Endothelial cell of umbilical vein (primary cell): ENCODE data around the gene JAZF1. TPM values are rescaled to one million over a fixed set of nuclear protein-coding genes. Genes with fewer than 3 reads are reported as not detected.

Experiments used
- BruUV-seq: library from RNA; stranded (reverse); fragments of 400-500 nt; replicated peaks from 2 replicates; lab custom pipeline; 2021; lab: Mats Ljungman, UMichigan
- CTCF ChIA-PET: fragments of 300-600, 350-600 bp; sonication (Branson Sonifier 250); formaldehyde crosslinking; loops from one replicate; lab custom pipeline; 2021; ENCODE audit warnings: antibody characterized with exemption, inconsistent platforms; lab: Charles Lee
- POLR2A ChIA-PET: fragments of 300-600, 350-600 bp; sonication (Branson Sonifier 250); formaldehyde crosslinking; loops from one replicate; lab custom pipeline; 2021; ENCODE audit warnings: antibody characterized with exemption, inconsistent platforms; lab: Charles Lee
- DNase-seq: peaks from one replicate; pipeline ENCODE4 v3.0.0-alpha.2; 2011; ENCODE audit warnings: low read depth, low spot score
- FAIRE-seq: peaks from 2 replicates; lab custom pipeline; 2011; peaks lifted over from hg19 to GRCh38; lab: Jason Lieb, UNC
- H2AFZ ChIP-seq: 2 replicates; pipeline ENCODE4 v1.6.0; 2012; ENCODE audit warnings: low read depth, low read length, control low read depth, inconsistent platforms
- H3K27ac ChIP-seq: 2 replicates; pipeline ENCODE4 v1.5.1; 2011; ENCODE audit warnings: low read depth, mild to moderate bottlenecking, control low read depth, low read length, moderate library complexity; ENCODE audit not compliant: insufficient read depth
- H3K27me3 ChIP-seq, 2 experiments: 2 replicates each; pipeline versions ENCODE4 v1.6.0 to v1.6.1; 2011; ENCODE audit warnings: low read length in 2 of 2, mixed read lengths in 1 of 2; ENCODE audit not compliant: control insufficient read depth in 2 of 2, insufficient read depth in 2 of 2
- H3K36me3 ChIP-seq, 2 experiments: 2 replicates in 1 of 2; 3 replicates in 1 of 2; pipeline ENCODE4 v1.5.1; 2011; ENCODE audit warnings: low read length in 2 of 2, mild to moderate bottlenecking in 1 of 2, moderate library complexity in 1 of 2; ENCODE audit not compliant: control insufficient read depth in 2 of 2, insufficient read depth in 2 of 2; ENCODE audit errors: extremely low read depth in 1 of 2
- H3K4me1 ChIP-seq: 3 replicates; pipeline ENCODE4 v1.5.1; 2011; ENCODE audit warnings: mild to moderate bottlenecking, low read length; ENCODE audit not compliant: control insufficient read depth, insufficient read depth; ENCODE audit errors: extremely low read depth
- H3K4me2 ChIP-seq: 2 replicates; pipeline ENCODE4 v1.6.1; 2011; ENCODE audit warnings: low read length, control low read depth, mixed read lengths; ENCODE audit not compliant: insufficient read depth
- H3K4me3 ChIP-seq, 3 experiments: fragments of 200-600 bp in 1 of 3; sonication (generic), shearing (Covaris generic) in 1 of 3; replicated peaks in 1 of 3; 2 replicates each; pipeline ENCODE4 v1.5.1; 2011 to 2016; ENCODE audit warnings: control low read depth in 3 of 3, low read length in 3 of 3, mild to moderate bottlenecking in 2 of 3, inconsistent platforms in 1 of 3, low read depth in 1 of 3, moderate library complexity in 1 of 3; ENCODE audit not compliant: insufficient read depth in 1 of 3
- H3K79me2 ChIP-seq: 2 replicates; pipeline ENCODE4 v1.6.0; 2012; ENCODE audit warnings: low read length, inconsistent platforms; ENCODE audit not compliant: control insufficient read depth, insufficient read depth
- H3K9ac ChIP-seq: replicated peaks from 2 replicates; pipeline ENCODE3; 2011; ENCODE audit warnings: low read length, control low read depth; ENCODE audit not compliant: insufficient read depth; ENCODE audit errors: extremely low read depth
- H3K9me1 ChIP-seq: replicated peaks from 3 replicates; pipeline ENCODE4 v1.6.0; 2011; ENCODE audit warnings: mild to moderate bottlenecking, low read length; ENCODE audit not compliant: control insufficient read depth, insufficient read depth; ENCODE audit errors: extremely low read depth
- H3K9me3 ChIP-seq: replicated peaks from 2 replicates; pipeline ENCODE4 v1.5.1; 2012; ENCODE audit warnings: low read length, inconsistent platforms; ENCODE audit not compliant: control insufficient read depth, insufficient read depth
- H4K20me1 ChIP-seq: replicated peaks from 2 replicates; pipeline ENCODE3; 2011; ENCODE audit warnings: mild to moderate bottlenecking, low read length; ENCODE audit not compliant: control insufficient read depth, insufficient read depth; ENCODE audit errors: extremely low read depth
- CTCF ChIP-seq, 2 donors: IDR thresholded peaks; 1 replicate in 1 of 2; 2 replicates in 1 of 2; pipeline ENCODE4 v1.5.1; 2011; ENCODE audit warnings: low read length in 2 of 2, mild to moderate bottlenecking in 2 of 2, moderate library complexity in 2 of 2, control low read depth in 1 of 2, inconsistent platforms in 1 of 2, low read depth in 1 of 2; ENCODE audit not compliant: insufficient read depth in 1 of 2; ENCODE audit errors: extremely low read depth in 1 of 2
- EZH2 ChIP-seq: IDR thresholded peaks from 2 replicates; pipeline ENCODE4 v1.6.1; 2012; ENCODE audit warnings: borderline replicate concordance, low read depth, mild to moderate bottlenecking, moderate library complexity, low read length, inconsistent platforms; ENCODE audit not compliant: severe bottlenecking
- FOS ChIP-seq: IDR thresholded peaks from 2 replicates; pipeline ENCODE4 v1.6.1; 2011; ENCODE audit warnings: mild to moderate bottlenecking, low read length, moderate library complexity, borderline replicate concordance; ENCODE audit not compliant: insufficient read depth
- GATA2 ChIP-seq: IDR thresholded peaks from 2 replicates; pipeline ENCODE4 v1.7.0; 2011; ENCODE audit warnings: low read depth, mild to moderate bottlenecking, moderate library complexity, mixed read lengths, low read length; ENCODE audit not compliant: insufficient read length, insufficient read depth
- JUN ChIP-seq: IDR thresholded peaks from 2 replicates; pipeline ENCODE4 v1.6.1; 2011; ENCODE audit warnings: borderline replicate concordance, low read depth; ENCODE audit not compliant: insufficient read length, insufficient read depth
- POLR2AphosphoS5 ChIP-seq: IDR thresholded peaks from 2 replicates; pipeline ENCODE4 v1.6.1; 2012; ENCODE audit warnings: low read depth, mild to moderate bottlenecking, control low read depth, low read length, moderate library complexity; ENCODE audit not compliant: insufficient read depth
- dilution Hi-C: fragments of 300-500 bp; cut with MboI; formaldehyde crosslinking; loops from one replicate; pipeline ENCODE4 v1.15.0; 2019; ENCODE audit warnings: low sequenced_read_pairs; ENCODE audit not compliant: extremely low pct_ligation_motif_present
- intact Hi-C: fragments of 100-400 bp; cut with micrococcal nuclease; formaldehyde crosslinking; loops from one replicate; pipeline ENCODE4 v1.10.0; 2022
- polyA plus RNA-seq, 4 experiments: library from polyadenylated mRNA; depleted of rRNA in 3 of 4; stranded (reverse) in 3 of 4; unstranded in 1 of 4; fragments of >200 nt; gene quantifications; 2 replicates each; pipeline versions ENCODE4 v1.2.1 to v1.2.3, GENCODE V29; 2011 to 2012; ENCODE audit warnings: missing spikeins in 1 of 4
- total RNA-seq: library from RNA; stranded (reverse); gene quantifications from 2 replicates; pipeline ENCODE4 v1.2.3, GENCODE V29; 2021
- TF ChIP-seq, protein P1 (sequence below): IDR thresholded peaks from 2 replicates; pipeline ENCODE4 v1.6.1; 2011; ENCODE audit not compliant: insufficient read depth, insufficient read length

Gene JAZF1
- total and polyA plus RNA-seq, 2 donors (not counting 3 experiments of a cell fraction or from before 2014, with no cell fraction given): 2.5 to 16.9 TPM

GRCh38 chr7:27784399-27785053, 396.1 kb downstream of the JAZF1 start:
- DNase-seq (peak; percentile 85), FAIRE-seq (peak; percentile 48)
- intact Hi-C loops: loop anchor here (2.0 kb wide), 2 partner anchors 136 to 236 kb away; no protein-coding TSS in a partner anchor
- no TSS peak for BruUV-seq
- Histone ChIP-seq H2AFZ (no peak overlapping the region), H3K27ac (no peak overlapping the region), H3K9ac (no peak overlapping the region), H4K20me1 (no peaks in the 10 kb centered on the region), H3K79me2 (no peaks in the 10 kb centered on the region), H3K27me3 (no peaks in the 10 kb centered on the region), H3K9me1 (no peaks in the 10 kb centered on the region), H3K4me2 (no peak overlapping the region), H3K4me3 (no peak overlapping the region), H3K9me3 (no peaks in the 10 kb centered on the region), H3K36me3 (peaks cover 4 to 10% of the 10 kb centered on the region in 2 experiments), H3K4me1 (peaks cover 11% of the 10 kb centered on the region)
- TF ChIP-seq GATA2 (no peak), CTCF (IDR thresholded peaks at IDR 0.05; ENCODE audit: extremely low read depth in 1 of 2, insufficient read depth in 1 of 2, low read depth in 1 of 2, low read length in 2 of 2) (peak; percentile 48 to 52), FOS (no peak), EZH2 (no peak), JUN (no peak), POLR2AphosphoS5 (no peak)
- TF ChIP-seq, protein P1, sequence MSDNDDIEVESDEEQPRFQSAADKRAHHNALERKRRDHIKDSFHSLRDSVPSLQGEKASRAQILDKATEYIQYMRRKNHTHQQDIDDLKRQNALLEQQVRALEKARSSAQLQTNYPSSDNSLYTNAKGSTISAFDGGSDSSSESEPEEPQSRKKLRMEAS: no peak
- dilution Hi-C loops: no loop called here
- CTCF ChIA-PET: interaction anchor here (0.8 to 1.7 kb wide), 9 partner anchors 10 to 589 kb away, joined by 3 to 16 read pairs (median 4); no protein-coding TSS in a partner anchor
- POLR2A ChIA-PET: no interaction called here
